ENCODE data around the gene RALGAPA1. TPM values are rescaled to one million over a fixed set of nuclear protein-coding genes. Genes with fewer than 3 reads are reported as not detected.

RALGAPA1 gene
- total and polyA plus RNA-seq, 2 of the 13 experiments (the other 11 are each of a cell fraction or from before 2014, with no cell fraction given) = 65.0 to 89.2 TPM

DNA sequence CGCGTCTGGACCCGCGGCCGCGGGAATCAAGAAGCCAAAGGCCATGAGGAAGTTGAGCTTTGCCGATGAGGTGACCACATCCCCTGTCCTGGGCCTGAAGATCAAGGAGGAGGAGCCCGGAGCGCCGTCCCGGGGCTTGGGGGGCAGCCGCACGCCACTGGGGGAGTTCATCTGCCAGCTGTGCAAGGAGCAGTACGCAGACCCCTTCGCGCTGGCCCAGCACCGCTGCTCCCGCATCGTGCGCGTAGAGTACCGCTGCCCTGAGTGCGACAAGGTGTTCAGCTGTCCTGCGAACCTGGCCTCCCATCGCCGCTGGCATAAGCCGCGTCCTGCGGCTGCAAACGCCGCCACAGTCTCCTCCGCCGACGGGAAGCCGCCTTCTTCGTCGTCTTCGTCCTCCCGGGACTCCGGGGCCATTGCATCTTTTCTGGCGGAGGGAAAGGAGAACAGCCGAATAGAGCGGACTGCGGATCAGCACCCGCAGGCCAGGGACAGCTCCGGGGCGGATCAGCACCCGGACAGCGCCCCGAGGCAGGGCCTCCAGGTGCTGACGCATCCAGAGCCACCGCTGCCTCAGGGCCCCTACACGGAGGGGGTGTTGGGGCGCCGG is 274.1 kb downstream of the RALGAPA1 start (continued):
- TF ChIP-seq, protein P1, sequence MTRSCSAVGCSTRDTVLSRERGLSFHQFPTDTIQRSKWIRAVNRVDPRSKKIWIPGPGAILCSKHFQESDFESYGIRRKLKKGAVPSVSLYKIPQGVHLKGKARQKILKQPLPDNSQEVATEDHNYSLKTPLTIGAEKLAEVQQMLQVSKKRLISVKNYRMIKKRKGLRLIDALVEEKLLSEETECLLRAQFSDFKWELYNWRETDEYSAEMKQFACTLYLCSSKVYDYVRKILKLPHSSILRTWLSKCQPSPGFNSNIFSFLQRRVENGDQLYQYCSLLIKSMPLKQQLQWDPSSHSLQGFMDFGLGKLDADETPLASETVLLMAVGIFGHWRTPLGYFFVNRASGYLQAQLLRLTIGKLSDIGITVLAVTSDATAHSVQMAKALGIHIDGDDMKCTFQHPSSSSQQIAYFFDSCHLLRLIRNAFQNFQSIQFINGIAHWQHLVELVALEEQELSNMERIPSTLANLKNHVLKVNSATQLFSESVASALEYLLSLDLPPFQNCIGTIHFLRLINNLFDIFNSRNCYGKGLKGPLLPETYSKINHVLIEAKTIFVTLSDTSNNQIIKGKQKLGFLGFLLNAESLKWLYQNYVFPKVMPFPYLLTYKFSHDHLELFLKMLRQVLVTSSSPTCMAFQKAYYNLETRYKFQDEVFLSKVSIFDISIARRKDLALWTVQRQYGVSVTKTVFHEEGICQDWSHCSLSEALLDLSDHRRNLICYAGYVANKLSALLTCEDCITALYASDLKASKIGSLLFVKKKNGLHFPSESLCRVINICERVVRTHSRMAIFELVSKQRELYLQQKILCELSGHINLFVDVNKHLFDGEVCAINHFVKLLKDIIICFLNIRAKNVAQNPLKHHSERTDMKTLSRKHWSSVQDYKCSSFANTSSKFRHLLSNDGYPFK (CRISPR knock-in tag; IDR thresholded peaks at IDR 0.05; ENCODE audit: borderline replicate concordance) = peak; percentile 99
- TF ChIP-seq ZNF776 (CRISPR knock-in tag; IDR thresholded peaks at IDR 0.05) (peak; percentile 100), SP140L (CRISPR knock-in tag; IDR thresholded peaks at IDR 0.05; ENCODE audit: borderline replicate concordance) (peak; percentile 100), ZBTB4 (CRISPR knock-in tag; IDR thresholded peaks at IDR 0.05; ENCODE audit: borderline replicate concordance) (peak; percentile 100), PCBP2 (optimal IDR thresholded peaks at IDR 0.05; ENCODE audit: low read depth, low read length, poor library complexity, severe bottlenecking) (no peak), ZFP82 (CRISPR knock-in tag; IDR thresholded peaks at IDR 0.05; ENCODE audit: borderline replicate concordance) (peak; percentile 100), JDP2 (CRISPR knock-in tag; IDR thresholded peaks at IDR 0.05; ENCODE audit: borderline replicate concordance) (peak; percentile 100), ARNTL (CRISPR knock-in tag; IDR thresholded peaks at IDR 0.05) (peak; percentile 99)
- TF ChIP-seq, protein P2, sequence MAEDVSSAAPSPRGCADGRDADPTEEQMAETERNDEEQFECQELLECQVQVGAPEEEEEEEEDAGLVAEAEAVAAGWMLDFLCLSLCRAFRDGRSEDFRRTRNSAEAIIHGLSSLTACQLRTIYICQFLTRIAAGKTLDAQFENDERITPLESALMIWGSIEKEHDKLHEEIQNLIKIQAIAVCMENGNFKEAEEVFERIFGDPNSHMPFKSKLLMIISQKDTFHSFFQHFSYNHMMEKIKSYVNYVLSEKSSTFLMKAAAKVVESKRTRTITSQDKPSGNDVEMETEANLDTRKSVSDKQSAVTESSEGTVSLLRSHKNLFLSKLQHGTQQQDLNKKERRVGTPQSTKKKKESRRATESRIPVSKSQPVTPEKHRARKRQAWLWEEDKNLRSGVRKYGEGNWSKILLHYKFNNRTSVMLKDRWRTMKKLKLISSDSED (CRISPR knock-in tag; IDR thresholded peaks at IDR 0.05) = peak; percentile 100
- TF ChIP-seq, protein P3, sequence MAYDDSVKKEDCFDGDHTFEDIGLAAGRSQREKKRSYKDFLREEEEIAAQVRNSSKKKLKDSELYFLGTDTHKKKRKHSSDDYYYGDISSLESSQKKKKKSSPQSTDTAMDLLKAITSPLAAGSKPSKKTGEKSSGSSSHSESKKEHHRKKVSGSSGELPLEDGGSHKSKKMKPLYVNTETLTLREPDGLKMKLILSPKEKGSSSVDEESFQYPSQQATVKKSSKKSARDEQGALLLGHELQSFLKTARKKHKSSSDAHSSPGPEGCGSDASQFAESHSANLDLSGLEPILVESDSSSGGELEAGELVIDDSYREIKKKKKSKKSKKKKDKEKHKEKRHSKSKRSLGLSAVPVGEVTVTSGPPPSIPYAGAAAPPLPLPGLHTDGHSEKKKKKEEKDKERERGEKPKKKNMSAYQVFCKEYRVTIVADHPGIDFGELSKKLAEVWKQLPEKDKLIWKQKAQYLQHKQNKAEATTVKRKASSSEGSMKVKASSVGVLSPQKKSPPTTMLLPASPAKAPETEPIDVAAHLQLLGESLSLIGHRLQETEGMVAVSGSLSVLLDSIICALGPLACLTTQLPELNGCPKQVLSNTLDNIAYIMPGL (CRISPR knock-in tag; IDR thresholded peaks at IDR 0.05; ENCODE audit: borderline replicate concordance in 1 of 2, low read depth in 1 of 2) = peak; percentile 97 to 100
- TF ChIP-seq, protein P4, sequence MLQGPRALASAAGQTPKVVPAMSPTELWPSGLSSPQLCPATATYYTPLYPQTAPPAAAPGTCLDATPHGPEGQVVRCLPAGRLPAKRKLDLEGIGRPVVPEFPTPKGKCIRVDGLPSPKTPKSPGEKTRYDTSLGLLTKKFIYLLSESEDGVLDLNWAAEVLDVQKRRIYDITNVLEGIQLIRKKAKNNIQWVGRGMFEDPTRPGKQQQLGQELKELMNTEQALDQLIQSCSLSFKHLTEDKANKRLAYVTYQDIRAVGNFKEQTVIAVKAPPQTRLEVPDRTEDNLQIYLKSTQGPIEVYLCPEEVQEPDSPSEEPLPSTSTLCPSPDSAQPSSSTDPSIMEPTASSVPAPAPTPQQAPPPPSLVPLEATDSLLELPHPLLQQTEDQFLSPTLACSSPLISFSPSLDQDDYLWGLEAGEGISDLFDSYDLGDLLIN (CRISPR knock-in tag; IDR thresholded peaks at IDR 0.05; ENCODE audit: borderline replicate concordance) = peak; percentile 100; the same call in 1 of the 2 replicates
- TF ChIP-seq, protein P5, sequence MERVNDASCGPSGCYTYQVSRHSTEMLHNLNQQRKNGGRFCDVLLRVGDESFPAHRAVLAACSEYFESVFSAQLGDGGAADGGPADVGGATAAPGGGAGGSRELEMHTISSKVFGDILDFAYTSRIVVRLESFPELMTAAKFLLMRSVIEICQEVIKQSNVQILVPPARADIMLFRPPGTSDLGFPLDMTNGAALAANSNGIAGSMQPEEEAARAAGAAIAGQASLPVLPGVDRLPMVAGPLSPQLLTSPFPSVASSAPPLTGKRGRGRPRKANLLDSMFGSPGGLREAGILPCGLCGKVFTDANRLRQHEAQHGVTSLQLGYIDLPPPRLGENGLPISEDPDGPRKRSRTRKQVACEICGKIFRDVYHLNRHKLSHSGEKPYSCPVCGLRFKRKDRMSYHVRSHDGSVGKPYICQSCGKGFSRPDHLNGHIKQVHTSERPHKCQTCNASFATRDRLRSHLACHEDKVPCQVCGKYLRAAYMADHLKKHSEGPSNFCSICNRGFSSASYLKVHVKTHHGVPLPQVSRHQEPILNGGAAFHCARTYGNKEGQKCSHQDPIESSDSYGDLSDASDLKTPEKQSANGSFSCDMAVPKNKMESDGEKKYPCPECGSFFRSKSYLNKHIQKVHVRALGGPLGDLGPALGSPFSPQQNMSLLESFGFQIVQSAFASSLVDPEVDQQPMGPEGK (CRISPR knock-in tag; IDR thresholded peaks at IDR 0.05) = peak; percentile 99
- TF ChIP-seq, protein P6, sequence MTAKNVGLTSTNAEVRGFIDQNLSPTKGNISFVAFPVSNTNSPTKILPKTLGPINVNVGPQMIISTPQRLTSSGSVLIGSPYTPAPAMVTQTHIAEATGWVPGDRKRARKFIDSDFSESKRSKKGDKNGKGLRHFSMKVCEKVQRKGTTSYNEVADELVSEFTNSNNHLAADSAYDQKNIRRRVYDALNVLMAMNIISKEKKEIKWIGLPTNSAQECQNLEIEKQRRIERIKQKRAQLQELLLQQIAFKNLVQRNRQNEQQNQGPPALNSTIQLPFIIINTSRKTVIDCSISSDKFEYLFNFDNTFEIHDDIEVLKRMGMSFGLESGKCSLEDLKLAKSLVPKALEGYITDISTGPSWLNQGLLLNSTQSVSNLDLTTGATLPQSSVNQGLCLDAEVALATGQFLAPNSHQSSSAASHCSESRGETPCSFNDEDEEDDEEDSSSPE (CRISPR knock-in tag; IDR thresholded peaks at IDR 0.05) = peak; percentile 98
